ENCODE measurements around the gene HIVEP2.

Gene HIVEP2

DNA sequence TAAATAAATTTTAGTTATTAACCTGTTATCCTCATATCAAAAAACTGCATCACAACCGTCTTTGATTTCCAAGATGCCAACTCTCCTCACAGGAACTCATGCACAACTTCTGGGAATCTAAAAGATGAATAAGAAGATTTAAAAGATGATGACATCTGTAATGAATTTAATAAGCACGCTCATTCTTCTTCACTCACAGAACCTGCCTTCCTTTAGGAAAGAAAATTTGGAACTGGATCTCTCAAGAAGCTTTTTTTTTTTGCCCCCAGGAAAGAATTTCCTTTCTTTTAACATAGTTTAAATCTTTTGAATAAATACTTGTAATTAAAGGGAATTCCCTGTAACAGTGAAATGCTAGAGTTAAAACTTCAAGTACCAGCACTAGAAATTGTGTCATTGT, 161.5 kb downstream of the HIVEP2 start:
- DNase-seq (ENCODE audit: low spot score) = no peak

DNA sequence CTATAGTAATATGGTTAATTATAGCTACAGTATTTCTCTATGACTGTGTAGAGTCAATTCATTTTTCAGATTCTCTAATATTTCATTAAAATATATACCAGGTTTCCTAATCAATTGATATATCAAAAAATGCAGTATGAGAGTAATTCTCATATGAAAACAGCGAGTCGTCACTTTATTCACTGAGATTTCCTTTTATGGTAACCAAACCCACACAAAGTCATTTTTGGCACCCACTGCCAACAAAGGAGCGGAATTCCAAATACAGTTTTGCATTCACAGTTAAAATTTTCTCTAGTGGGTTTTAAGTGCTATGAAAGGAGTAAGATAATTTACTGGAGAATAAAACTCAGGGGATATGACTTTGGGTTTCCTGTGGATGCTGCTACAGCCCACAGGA, 163.8 kb downstream of the HIVEP2 start:
- no peak for DNase-seq (ENCODE audit: low spot score)

DNA sequence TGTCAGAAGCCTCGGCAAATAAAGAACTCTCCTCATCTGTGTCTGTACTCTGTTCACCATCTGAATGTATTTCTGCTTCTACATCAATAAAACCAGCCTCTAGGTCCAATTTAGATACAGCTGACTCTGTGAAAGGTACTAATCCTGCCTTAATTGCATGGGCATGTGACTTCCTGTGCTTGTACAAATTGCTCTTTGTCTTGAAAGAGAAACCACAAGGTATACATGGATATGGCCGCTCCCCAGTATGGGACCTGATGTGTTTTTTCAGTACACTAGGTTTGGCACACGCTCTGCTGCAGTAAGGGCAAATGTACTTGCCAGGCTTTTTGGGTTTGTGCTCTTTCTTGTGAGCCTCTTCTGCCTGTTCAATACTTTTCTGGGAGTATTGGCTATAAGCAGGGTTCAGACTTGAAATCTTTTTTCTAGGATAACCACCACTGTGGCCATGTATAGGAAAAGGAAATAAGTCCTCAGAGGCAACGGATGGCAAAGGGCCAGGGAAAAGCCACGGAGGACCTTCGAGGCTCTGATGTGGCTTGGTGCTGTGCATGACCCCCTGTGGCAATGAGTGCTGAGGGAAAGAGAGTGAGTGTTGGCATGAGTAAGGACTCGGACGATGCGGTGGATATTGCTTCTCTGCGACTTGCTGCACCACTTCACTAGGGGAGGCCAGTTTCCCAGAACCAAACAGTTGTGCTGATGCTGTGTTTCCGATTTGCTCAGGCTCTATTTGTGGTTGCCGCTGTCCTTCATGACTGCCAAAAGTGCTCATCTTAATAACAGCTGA, 170.9 kb downstream of the HIVEP2 start:
- DNase-seq (ENCODE audit: low spot score) = no peak

DNA sequence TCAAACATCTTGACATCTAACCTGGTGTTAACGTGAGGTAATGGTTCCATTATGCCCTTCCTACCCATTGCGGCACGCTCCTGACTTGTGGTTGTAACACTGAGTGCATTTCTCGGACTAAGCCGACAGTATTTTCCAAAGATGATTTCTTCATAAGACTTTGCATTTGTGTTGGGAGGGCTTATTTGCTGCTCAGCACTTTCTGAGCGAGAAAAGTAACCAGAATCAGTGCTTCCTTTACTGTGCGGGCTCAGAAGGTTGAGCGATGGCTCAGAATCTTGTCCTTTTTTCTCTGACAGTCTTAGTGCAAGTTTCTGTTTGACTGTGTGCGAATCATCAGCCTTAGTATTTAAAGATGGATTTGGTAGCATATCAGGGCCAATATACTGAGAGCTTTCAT, 171.7 kb downstream of the HIVEP2 start:
- DNase-seq (ENCODE audit: low spot score) = no peak

DNA sequence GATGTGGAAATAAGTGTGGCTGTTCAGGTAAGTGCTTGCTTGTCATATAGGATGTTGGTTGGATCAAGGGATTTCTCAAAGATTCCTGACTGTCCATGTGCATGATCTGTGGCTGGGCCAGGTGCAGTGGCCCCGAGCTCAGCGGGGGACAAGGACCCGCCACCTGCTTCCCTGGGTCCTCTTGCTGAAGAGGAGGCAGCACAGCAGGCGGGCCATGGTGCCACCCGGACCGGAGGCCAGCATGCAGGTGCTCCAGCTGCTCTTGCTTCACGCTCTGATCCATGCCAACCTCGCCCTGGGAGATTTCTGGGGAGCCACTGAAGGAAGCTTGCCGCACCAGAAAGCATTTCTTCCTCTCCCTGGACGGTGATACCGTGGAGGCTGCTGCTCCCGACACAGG, 173.8 kb downstream of the HIVEP2 start:
- DNase-seq (ENCODE audit: low spot score) = no peak

DNA sequence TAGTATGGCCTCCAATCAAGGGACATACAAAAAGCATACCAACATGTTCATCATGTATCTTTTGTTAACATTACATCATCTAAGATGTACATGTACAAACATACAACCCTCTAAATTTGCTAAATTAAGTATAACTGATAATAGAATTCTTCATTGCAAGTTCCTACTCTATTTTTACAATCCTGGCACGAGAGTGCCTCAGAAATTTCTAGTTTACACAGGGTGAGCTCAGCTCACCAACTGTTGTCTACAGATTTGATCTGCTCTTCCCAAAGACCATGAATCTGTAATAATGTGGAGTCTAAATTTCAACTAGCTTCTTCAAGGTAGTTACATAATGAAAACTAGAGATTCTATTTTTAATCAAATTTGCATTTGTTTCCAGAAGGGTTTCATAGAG, 179.7 kb downstream of the HIVEP2 start:
- no peak for DNase-seq (ENCODE audit: low spot score)

DNA sequence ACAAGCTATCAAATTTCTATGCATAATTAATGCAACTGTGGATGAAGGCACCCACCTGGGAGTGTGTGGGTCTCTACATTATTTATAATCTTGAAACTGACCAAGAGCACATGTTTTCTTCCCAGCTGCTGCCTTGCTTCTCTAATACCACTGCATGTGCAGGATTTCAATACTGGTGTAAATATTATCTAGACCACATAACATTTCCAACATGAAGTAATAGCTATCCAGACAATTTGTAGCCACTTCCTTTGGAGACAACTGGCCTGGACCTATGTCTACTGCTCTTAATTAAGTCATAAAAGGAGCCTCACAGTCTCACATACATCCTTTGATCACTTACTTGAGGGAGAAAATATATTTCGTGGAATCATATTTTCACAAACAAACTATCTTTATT, 180.7 kb downstream of the HIVEP2 start:
- DNase-seq (ENCODE audit: low spot score) = peak; percentile 62

DNA sequence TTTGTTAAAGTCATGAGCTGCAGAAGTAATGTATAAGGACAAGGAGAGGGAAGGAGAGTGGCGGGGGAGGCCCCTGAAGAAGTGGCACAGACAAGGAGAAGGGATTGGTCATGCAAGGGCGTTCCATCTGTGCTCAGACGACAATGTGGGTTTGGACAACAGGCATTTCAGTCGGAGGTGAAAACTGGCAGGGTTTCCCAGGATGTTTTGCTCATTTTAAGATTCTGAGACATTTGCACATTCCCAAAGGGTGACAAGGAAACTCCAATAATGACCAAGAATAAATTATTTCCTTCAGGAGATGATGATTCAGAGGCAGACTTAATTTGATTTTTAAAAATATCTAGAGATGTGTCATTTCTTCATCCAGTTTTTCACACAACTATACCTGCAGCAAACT, 181.8 kb downstream of the HIVEP2 start:
- DNase-seq (ENCODE audit: low spot score) = peak; percentile 94

DNA sequence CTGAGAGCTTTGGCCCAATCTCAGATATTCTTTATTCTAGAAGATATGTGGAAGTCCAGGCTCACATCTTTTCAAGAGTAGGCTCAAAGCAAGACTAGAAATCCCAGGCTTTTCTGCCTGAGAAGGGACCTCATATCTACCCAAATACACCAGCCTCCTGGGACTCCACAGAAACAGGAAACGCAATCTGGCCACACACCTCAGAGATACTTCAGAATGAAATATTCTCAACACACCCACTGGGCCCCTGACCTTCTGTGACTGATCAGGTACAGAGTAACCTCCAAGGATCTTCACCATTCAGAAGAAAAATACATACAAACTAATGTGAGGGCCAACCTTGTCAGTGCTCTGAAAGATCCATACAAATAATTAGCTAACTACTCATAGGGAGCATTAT, 183.2 kb downstream of the HIVEP2 start:
- no peak for DNase-seq (ENCODE audit: low spot score)

DNA sequence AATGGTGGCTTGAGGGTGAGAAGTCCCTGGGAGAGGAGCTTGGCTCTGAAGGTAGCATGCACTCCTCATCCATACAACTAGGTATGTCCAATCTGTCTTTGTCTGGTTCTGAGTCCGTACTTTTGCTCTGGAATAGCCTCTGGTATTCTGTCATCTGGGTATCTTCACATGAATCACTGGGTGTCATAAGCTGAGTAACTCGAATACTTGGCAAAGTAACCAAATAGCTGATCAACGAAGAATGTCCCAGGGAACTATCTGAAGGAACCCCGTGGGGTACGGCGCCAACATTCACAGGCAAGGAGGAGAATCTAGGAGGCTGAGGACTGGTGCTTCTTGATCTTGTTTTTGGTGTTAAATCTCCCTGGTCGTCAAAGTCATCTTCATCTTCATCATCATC, 184.8 kb downstream of the HIVEP2 start:
- peak; percentile 69 for DNase-seq (ENCODE audit: low spot score)

DNA sequence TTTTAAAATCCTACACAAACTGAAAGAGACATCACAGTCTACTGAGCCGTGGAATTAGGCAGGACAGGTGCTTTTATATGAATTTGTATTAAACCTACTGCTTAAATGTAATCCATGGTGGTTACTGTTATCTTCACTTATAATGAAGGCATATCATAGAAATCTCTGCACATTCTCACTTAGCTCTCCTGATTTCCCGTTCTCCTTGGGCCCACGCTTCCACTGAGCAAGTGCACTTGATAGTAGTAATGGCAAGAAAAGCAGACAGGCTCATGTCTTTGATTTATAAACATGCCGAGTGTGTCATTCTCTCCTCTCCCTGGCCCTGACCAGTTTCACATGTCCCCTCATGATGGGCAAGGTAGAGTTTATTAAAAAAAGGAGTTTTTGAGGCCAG, 186.3 kb downstream of the HIVEP2 start:
- no peak for DNase-seq (ENCODE audit: low spot score)

DNA sequence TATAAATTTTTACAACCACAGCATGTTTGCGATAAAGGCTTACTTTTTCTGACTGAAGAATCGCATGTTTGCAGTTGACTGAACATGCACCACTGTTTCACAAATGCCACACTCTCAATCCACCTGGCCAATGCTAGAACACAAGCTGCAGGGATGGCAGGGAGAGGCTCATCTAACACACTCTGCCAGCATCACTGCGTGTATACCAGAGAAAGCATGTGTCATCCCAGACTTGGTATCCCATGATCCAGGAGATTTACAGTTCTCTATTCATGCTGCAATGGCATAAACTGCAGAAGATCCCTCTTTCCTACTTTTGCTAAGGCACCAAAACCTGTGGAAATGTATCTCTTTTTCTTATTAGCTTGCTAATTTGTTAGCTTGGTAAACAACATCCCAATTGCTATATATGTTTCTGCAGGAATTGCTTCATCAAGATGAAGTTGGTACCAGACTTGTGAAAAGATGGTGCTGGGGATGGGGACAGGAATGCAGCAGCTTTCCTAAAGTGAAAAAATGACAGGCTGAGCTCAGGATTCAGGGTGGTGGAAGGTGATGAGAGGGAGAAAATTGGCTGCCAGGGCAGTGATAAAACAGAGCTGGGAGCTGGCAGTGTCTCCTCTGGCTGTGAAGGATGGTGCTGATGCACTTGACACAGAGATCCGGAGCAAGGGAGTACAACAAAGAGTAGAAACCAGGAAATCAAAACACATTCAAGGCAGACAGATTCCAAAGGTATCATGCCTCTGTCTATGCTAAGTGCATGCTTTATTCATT, 186.9 kb downstream of the HIVEP2 start:
- no peak for DNase-seq (ENCODE audit: low spot score)

DNA sequence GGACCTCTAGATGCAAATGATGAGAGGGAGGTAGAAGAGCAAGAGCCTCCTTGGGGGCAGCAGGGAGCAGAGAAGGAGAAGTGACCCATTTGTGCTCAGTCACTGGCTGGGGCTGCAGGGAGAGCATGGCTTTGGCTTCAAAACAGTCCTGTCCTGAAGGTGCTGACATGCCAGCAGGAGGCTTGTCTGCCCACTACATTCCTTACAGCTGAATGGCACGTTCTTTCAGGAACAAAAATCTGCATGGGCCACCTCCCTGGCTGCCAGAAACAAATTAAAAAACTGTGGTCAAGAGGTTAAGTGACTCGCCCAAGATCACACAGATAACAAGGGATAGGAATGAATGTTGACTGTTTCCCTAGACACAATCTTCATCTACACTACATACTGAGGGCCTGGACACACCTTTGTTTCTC, 188.8 kb downstream of the HIVEP2 start:
- DNase-seq (ENCODE audit: low spot score) = peak; percentile 97

DNA sequence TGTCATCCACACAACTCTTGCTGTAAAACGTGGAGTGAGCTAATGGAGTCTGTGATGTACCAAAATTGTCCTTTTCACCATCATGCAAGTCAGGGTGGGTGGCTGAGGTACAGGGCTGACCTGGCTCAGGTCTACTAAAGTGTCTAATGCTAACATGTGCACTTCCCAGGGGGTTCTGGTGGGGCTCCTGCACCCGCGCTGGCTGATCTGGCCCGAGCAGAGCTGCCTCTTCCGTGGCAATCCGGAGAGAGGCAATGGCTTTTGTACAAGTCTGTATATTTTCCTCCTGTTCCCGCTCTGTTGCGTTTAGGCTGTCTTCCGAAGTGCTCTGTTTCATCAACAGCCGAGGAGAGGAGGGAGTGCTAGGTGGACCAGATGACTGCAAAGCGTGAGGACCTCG, 191.8 kb downstream of the HIVEP2 start:
- DNase-seq (ENCODE audit: low spot score) = no peak

DNA sequence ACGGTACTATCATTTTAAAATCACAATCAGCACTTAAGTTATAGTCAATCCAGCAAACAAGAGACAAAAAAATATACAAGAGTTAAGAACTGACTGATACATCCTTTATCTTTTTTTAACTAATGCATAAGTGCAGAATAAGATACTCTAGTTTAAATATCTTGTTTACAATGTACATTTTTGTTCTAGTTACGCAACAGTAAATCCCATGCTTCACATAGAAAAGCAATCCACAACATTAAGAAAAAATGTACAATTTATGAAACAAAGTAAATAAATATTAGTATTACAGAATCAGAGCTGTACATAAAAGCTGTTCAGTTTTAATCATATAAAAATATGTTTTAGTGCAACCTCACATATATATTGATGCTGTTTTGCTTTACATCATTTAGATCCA, 192.6 kb downstream of the HIVEP2 start:
- no peak for DNase-seq (ENCODE audit: low spot score)

DNA sequence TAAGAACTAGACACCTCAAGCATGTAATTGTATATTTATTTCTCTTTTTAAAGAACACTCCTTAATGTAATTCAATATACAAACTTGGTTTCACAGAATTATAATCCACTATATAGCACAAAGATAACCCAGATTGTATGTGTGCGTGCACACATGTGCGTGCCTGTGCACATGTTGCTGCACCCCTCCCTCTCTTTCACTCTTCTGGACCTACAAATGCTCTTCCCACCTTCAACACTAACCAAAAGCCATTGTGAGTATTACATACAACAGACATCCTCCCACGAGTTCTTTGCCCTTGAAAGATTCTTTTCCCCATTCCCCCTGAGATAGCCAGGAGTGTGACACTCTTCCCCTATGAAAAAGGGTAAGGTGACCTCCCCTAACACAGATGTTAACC, 193.5 kb downstream of the HIVEP2 start:
- DNase-seq (ENCODE audit: low spot score) = no peak

DNA sequence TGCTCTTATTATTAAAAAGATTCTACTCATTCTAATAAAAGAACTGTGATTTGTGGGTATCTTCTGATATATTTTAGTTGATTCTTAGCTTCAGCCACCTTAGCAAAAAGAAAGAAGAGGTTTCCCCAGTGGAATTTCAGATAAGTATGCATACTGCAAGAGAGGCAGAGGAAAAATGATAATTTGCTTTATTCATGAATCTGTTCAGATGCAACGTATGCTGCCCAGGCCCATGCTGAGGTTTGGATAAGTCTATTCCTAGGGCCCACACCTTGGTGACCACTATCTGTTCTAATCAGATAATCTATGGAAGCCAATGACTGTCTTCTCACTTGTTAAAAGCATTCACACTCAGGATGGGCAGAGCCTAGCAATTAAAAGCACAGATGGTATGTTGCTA, 194.0 kb downstream of the HIVEP2 start:
- DNase-seq (ENCODE audit: low spot score) = no peak

DNA sequence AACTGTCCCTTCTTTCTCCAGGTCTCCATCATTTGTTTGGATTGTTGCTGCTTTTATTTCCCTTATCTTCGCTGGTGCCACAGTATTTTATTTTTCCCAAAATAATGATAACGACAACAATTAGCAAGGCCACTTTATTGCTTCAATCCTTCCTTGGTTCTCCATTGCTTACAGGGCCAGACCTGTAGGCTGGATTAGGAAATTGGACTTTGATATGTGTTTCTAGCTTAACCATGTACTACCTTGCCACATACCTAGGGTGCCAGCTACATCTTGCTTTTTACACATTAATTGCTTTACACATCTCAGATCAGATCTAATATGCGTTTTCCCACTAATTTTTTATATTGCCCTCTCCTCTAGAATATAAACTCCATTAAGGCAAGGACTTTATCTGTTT, 195.4 kb downstream of the HIVEP2 start:
- DNase-seq (ENCODE audit: low spot score) = no peak

DNA sequence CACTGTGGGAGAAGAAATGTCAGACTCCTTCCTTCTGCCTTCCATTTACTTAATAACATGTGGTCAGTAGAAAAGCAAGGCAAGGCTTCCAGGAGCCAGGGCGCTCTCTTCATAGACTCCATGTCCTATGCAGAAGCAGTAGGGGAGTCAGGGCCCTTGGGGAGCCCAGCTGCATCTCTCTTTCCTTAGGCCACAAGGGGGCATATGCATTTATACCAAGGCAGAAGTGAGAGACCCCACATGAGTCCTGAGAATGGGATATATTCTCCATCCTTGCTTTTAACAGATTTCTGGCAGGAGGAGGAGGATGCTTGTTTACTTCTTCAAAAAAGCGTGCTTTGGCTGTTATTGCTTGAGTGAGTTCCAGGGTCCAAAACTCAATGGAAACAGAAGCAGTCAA, 198.5 kb downstream of the HIVEP2 start:
- DNase-seq (ENCODE audit: low spot score) = no peak

DNA sequence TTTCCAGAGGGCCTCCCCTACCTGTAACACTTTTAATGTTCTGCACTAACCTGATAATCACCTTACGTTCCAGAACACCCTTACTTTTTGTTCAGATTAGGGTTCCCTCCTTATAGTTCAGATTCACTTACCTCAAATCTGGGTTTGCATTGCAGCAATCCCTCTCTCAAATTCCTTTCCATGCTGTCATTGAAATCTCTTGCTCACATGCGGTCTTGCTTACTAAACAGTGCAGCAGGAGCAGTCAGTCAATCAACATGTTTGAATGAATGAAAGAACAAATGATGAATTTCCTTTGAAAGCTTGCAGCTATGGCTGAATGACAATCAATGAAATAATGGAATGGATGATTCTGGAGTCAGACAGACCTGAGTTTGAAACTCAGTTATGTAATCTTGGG, 200.1 kb downstream of the HIVEP2 start:
- peak; percentile 21 for DNase-seq (ENCODE audit: low spot score)

DNA sequence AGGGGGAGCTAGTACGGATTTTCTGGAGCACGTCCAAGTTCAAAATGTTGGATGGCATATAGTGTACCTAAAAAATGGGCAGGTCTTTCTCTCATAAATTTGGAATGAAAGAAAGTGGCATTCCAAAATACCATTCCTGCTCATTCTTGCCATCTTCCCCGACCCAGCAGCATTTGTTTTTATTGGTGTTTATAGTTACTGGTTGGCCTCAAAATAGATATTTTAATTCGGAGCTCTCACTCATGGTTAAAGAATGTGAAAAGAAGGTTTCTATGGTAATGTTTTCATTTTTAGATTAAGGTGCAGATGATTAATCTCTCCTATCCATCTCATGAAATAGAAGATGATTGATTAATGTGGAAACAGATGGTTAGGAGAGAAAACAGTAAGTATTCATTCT, 204.5 kb downstream of the HIVEP2 start:
- DNase-seq (ENCODE audit: low spot score) = no peak

DNA sequence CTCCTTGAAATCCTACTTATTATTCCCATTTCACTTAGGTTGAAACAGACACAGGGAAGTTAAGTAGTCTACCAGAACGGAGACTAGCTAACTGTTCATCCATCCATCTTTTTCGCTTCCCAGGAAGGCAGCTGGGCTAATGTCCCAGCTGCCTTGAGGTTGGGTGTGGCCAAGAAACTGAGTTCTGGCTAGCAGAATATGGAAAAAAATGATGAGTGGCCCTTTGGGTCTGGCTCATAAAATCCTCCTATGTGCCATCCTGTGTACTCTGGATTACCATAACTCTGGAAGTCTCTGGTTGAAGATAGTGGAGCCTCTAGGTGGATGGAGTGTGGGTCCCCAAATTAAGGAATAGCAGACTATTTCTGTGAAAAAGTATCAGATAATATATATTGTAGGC, 206.2 kb downstream of the HIVEP2 start:
- DNase-seq (ENCODE audit: low spot score) = no peak

DNA sequence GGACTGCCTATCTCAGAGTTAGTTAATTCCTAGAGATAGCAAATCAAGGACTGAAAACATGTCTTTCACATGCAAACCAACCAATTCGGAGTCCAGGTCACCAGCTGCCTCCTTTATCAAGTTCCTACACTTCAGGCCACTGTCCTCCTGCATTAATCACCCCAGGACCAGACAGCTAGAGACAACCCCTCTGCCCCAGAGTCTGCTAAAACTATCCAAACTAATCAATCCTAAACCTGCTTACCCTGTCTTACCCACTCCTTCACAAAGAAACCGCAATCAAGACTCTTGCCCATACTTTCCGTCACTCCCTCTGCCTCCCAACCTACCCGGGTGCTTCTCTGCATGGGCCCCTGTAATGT, 207.0 kb downstream of the HIVEP2 start:
- no peak for DNase-seq (ENCODE audit: low spot score)
